Stimulated activated naive CD4-positive, alpha-beta T cell treated with Interleukin-2 at 50 U/mL for 16 hours (primary cell): ENCODE data around the gene DNER.
"Not testable (repeated sequence)": the region's sequence is repeated elsewhere in the genome, so short reads cannot be mapped to it uniquely, and the experiment has no call there.

Experiments used
- DNase-seq: peaks from one replicate; lab custom pipeline; 2025; lab: John Stamatoyannopoulos, UW

DNER gene

DNA sequence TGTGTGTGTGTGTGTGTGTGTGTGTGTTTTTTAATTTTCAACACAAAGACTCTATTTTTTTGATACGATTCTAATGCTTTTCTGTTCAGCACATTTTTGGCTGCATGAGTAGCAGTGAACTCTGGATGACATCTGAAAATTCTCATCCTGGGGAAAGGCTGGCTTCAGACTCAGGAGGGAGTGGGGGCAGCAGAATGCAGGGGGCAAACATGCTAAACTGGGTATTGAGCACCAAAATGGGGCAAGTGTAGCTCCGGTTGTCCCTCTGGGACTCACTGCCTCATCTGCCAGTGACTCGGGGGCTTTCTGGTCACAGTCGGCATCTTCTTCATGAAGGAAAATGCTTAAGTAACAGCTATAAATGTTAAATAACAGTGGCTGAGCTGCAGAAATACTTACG, 326.5 kb downstream of the DNER start:
- no peak for DNase-seq

GRCh38 chr2:229380101-229380625, 334.2 kb downstream of the DNER start:
- no peak for DNase-seq

GRCh38 chr2:229378386-229378785, 336.0 kb downstream of the DNER start:
- no peak for DNase-seq

GRCh38 chr2:229376866-229377265, 337.5 kb downstream of the DNER start:
- no peak for DNase-seq

GRCh38 chr2:229375251-229375650, 339.1 kb downstream of the DNER start:
- DNase-seq, result no peak

- not testable (repeated sequence) for DNase-seq
These were observed 341.0 kb downstream of the DNER start for GRCh38 chr2:229373311-229373710.

- DNase-seq, result no peak
These were observed 342.1 kb downstream of the DNER start for GRCh38 chr2:229372207-229372606.

DNA sequence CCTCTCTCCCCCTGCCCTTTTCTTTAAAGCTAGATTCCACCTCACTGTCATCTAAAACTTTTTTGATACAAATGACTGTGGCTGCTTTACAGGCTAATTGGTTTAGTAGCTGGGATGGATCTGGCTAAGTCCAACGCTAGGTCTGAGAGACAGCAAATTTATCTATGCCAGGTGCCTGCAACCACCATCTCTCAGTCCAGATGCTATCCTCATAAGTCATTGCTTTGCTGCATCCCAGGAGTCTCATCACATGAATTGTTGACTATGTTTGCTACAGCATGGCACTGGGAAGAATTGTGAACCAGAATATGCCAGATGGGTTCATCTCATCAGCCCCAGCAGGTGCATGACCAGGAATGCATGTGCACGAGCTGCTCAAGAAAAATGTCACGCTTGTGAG, 343.3 kb downstream of the DNER start:
- no peak for DNase-seq

DNA sequence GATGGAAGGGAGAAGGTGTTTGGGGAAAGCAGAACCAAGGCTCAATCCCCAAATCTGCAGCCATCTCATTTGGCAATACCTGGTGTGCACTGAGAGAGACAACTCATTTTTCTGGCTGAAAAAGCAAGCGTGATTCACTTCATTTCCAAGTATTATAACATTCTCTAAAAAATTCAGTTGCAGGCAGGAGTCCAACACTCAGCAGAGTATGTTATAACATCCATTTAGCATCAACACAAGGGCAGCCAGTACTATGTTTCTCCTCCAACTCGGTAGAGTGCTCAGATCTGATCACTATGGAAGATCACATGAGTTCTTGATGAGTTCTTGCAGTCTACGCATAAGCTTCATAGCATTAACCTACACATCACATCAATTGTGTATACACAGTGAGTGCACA, 343.8 kb downstream of the DNER start:
- no peak for DNase-seq

DNA sequence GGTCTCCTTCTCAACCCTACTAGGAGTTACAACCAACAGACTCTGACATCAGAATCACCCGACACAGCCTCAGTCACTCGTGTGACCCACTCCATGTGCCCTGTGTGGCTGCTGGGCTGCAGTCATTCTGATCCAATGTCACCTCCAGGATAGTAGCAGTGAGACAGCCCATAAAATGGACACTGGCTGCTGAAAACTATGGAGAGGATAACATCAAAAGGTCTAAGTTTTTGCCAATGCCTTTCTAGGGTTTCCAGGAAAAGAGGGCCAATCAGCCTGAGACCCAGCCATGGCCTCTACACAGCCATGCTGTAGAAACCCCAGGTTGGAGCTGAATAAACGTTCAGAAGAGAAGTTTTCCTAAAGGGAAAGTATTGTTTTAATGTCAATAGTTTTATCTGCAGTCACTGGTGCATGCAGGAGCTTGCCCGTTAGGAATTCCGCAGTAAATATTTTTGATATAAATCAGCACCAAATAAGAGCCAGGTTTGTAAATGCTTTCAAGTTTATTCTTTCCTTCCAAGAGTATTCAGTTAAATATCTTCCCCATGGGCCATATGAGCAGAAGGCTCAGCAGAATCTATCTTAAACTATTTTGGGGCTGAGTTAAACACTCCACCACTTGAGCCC, 351.1 kb downstream of the DNER start:
- no peak for DNase-seq

DNA sequence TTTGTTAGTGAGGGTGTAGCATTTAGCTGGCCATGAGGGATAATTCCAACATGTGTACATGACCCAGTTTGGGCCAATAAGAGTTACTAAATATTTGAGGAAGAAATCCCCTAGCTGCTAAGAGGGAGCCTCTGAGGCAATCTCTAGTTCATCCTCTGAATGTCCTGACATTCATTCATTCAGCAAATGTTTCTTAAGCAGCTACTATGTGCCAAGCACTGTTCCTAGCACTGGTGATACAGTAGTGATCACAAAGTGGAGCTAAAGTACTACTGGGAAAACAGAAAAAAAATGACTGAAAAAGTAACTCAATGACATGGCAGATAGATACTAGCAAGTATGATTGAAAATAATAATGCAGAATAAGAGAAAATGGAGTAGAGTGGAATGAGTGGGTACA, 363.5 kb downstream of the DNER start:
- DNase-seq, result no peak

DNA sequence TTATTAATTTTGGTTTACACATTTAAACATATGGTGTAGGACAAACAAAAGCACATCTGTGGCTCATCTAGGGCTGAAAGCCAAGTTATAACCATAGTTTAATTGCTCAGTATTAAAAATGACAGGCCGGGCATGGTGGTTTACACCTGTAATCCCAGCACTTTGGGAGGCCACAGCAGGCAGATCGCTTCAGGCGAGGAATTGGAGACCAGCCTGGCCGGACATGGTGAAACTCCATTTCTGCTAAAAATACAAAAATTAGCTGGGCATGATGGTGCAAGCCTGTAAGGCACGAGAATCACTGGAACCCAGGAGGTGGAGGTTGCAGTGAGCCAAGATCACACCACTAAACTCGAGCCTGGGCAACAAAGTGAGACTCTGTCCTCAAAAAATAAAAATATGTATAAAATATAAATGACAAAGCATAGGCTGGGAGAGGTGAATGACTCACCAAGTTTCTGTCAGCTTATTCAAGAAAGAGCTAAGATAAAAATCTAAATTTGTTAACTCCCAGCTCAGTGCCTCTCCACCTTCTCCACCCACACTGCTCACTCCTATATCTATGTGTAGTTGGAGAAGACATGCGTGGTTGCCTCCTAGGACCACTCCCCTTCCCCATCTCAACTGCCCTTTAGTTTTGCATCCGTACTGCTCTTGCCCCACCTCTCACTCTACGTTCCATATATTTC, 364.1 kb downstream of the DNER start:
- no peak for DNase-seq

DNA sequence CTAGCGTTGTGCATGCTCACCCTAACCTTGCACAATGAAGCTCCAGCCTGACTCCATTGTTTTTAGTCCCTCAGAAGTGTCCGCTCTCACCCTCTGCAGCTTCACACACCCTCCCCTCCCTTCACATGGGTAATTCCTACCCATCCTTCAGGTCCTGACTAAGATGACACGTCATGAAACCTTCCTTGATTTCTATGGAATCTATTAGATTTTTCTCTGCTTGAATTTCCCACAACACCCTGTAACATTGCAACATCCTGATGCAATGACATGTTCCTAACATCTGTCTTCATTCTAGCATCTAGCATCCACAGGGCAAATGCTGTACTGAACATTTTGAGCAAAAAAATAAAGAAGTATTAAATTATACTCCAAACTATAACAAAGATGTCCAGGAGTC, 366.2 kb downstream of the DNER start:
- DNase-seq, result no peak

DNA sequence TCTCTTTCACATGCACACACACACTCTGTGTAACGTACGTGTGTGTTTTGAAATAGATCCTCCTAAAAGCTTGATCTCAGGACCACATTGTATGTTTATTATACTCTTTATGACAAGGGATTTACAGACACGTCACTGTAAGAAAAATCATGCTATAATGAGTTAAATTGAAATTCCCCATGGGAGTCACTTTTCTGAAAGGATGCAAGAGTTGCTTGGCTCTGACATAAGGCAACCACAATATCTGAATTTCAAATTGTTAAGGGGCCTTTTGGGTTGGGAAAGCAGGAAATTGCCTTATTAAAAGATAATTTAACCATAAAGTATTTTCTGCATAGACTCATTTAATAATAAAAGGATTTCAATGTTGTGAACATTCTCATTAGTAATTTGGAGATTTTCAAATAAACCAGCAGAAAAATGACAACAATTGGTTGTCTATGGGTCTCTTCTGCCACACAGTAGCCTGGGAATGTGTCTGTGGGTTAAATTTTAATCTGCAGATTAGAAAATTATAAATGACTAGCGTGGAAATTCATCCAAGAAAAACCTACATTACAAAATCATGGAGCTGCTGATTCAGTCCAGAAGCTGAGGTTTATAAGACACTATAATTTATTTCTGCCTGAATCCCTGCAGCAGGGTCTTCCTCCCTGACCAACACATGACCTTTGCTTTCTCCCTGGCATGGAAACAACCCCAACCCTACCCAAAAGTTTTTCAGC, 367.4 kb downstream of the DNER start:
- no peak for DNase-seq

GRCh38 chr2:229344955-229345354, 369.4 kb downstream of the DNER start:
- DNase-seq, result no peak

- no peak for DNase-seq
These were observed 370.2 kb downstream of the DNER start for GRCh38 chr2:229344151-229344551.

GRCh38 chr2:229343661-229344060, 370.7 kb downstream of the DNER start:
- no peak for DNase-seq

GRCh38 chr2:229342376-229342775, 372.0 kb downstream of the DNER start:
- no peak for DNase-seq

GRCh38 chr2:229340086-229340760, 374.1 kb downstream of the DNER start:
- no peak for DNase-seq

- no peak for DNase-seq
These were observed 374.7 kb downstream of the DNER start for GRCh38 chr2:229339618-229340017.

- not testable (repeated sequence) for DNase-seq
These were observed 375.2 kb downstream of the DNER start for GRCh38 chr2:229339171-229339570.

DNA sequence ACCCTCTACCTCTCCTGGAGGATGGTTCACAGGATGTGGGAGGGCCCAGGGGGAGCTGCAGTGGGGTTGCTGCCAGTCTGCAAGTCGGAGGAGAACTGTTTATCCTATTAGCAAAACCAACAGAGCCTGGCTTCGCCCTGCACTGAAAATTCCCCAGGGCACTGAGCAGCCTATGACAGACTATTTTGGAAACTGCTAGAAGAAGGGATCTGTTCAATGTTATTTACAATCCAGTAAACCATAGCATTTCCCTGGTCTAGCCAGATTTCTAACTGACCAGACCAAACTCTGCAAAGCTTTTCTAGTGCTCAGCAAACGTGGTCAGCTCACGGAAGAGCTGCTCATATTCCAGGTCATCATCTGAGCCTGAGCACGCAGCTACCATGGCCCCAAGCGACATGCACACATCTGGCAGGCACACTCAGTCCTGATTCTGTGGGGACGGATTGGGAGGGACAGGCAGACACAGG, 378.4 kb downstream of the DNER start:
- DNase-seq, result no peak
